Measurements from ENCODE around the gene ANKRD13D. TPM values are rescaled to one million over a fixed set of nuclear protein-coding genes. Genes with fewer than 3 reads are reported as not detected.
A peak's percentile ranks its signal among the peaks of the same experiment; 100 is the strongest.

The ANKRD13D gene
- total RNA-seq, 1 donor from 2014 or later: 42.5 TPM

GRCh38 chr11:67273260-67273990 is 15.7 kb upstream of the ANKRD13D start:
- peak; percentile 79 for DNase-seq (ENCODE audit: low spot score)

GRCh38 chr11:67274768-67275605 is 14.1 kb upstream of the ANKRD13D start:
- no peak for DNase-seq (ENCODE audit: low spot score)

- DNase-seq (ENCODE audit: low spot score): no peak
Measured at GRCh38 chr11:67275606-67276409, 13.3 kb upstream of the ANKRD13D start.

GRCh38 chr11:67276781-67277230 is 12.3 kb upstream of the ANKRD13D start:
- DNase-seq (ENCODE audit: low spot score): no peak

GRCh38 chr11:67277231-67277961 is 11.7 kb upstream of the ANKRD13D start:
- peak; percentile 95 for DNase-seq (ENCODE audit: low spot score)

GRCh38 chr11:67278135-67278938 is 10.8 kb upstream of the ANKRD13D start:
- DNase-seq (ENCODE audit: low spot score): no peak

GRCh38 chr11:67278939-67279588 is 10.0 kb upstream of the ANKRD13D start:
- DNase-seq (ENCODE audit: low spot score): no peak

- DNase-seq (ENCODE audit: low spot score): no peak
Measured at GRCh38 chr11:67279589-67280340, 9.3 kb upstream of the ANKRD13D start.

- DNase-seq (ENCODE audit: low spot score): no peak
Measured at GRCh38 chr11:67280341-67280787, 8.7 kb upstream of the ANKRD13D start.

- no peak for DNase-seq (ENCODE audit: low spot score)
Measured at GRCh38 chr11:67280788-67281551, 8.1 kb upstream of the ANKRD13D start.

GRCh38 chr11:67281552-67282150 is 7.5 kb upstream of the ANKRD13D start:
- no peak for DNase-seq (ENCODE audit: low spot score)

- no peak for DNase-seq (ENCODE audit: low spot score)
Measured at GRCh38 chr11:67282155-67282875, 6.8 kb upstream of the ANKRD13D start.

- no peak for DNase-seq (ENCODE audit: low spot score)
Measured at GRCh38 chr11:67282876-67283371, 6.2 kb upstream of the ANKRD13D start.

GRCh38 chr11:67283481-67283963 is 5.6 kb upstream of the ANKRD13D start:
- DNase-seq (ENCODE audit: low spot score): no peak

GRCh38 chr11:67284811-67285540 is 4.1 kb upstream of the ANKRD13D start:
- no peak for DNase-seq (ENCODE audit: low spot score)
